HEK293 (cell line): Measurements from ENCODE around the gene PLBD2.

Experiments
- BCL11A ChIP-seq: fragments of 450-650 bp; formaldehyde crosslinking; IDR thresholded peaks from 2 replicates; pipeline ENCODE4 v1.5.1; 2016; ENCODE audit warnings: low read depth, missing biosample characterization, missing genetic modification characterization
- CTCF ChIP-seq: fragments of 450-650 bp; formaldehyde crosslinking; IDR thresholded peaks from 2 replicates; pipeline ENCODE4 v1.5.1; 2016; ENCODE audit warnings: missing biosample characterization, missing genetic modification characterization
- PRDM4 ChIP-seq: fragments of 450-650 bp; formaldehyde crosslinking; IDR thresholded peaks from 2 replicates; pipeline ENCODE4 v1.5.1; 2017; ENCODE audit warnings: missing biosample characterization, missing genetic modification characterization
- REST ChIP-seq: fragments of 450-650 bp; formaldehyde crosslinking; IDR thresholded peaks from 2 replicates; pipeline ENCODE4 v1.5.1; 2016; ENCODE audit warnings: missing biosample characterization, missing genetic modification characterization
- ZNF292 ChIP-seq: fragments of 450-650 bp; formaldehyde crosslinking; IDR thresholded peaks from 2 replicates; pipeline ENCODE4 v1.5.1; 2016; ENCODE audit warnings: low read depth, missing biosample characterization, missing genetic modification characterization, borderline replicate concordance

- TF ChIP-seq REST (tag by site-specific recombination), result no peak
- no peak for TF ChIP-seq CTCF
- no peak for TF ChIP-seq BCL11A (tag by site-specific recombination)
- TF ChIP-seq ZNF292 (tag by site-specific recombination), result no peak
- no peak for TF ChIP-seq PRDM4
Measured at GRCh38 chr12:113385282-113385882, 27.0 kb downstream of the PLBD2 start.
